ENCODE measurements around the gene BLTP3B. TPM values are rescaled to one million over a fixed set of nuclear protein-coding genes. Genes with fewer than 3 reads are reported as not detected.

The BLTP3B gene
- polyA plus RNA-seq, 1 of the 3 experiments (the other 2 are of a cell fraction): 5.8 TPM

DNA sequence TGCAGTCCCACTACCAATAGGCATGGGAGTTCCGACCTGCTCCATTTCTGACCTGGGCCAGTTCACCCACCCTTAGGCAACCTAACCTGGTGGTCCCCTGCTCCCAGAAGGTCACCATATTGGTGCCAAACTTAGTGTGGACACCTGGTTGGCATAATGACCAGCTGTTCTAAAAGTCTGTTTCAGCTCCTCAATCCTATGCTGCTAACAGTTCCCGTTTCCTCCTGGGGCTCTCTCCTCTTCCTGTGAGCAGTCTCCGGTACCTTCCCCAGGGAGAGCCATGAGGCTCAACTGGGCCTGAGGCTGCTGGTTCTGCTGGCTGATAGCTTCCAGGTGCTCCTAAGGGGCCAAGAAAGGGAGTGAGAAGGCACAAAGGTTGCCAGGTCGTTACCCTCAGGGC lies 15.9 kb upstream of the BLTP3B start (continued):
- TF ChIP-seq, protein P1, sequence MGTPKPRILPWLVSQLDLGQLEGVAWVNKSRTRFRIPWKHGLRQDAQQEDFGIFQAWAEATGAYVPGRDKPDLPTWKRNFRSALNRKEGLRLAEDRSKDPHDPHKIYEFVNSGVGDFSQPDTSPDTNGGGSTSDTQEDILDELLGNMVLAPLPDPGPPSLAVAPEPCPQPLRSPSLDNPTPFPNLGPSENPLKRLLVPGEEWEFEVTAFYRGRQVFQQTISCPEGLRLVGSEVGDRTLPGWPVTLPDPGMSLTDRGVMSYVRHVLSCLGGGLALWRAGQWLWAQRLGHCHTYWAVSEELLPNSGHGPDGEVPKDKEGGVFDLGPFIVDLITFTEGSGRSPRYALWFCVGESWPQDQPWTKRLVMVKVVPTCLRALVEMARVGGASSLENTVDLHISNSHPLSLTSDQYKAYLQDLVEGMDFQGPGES (IDR thresholded peaks at IDR 0.05; ENCODE audit: low read depth, low read length): no peak
- TF ChIP-seq, protein P2, sequence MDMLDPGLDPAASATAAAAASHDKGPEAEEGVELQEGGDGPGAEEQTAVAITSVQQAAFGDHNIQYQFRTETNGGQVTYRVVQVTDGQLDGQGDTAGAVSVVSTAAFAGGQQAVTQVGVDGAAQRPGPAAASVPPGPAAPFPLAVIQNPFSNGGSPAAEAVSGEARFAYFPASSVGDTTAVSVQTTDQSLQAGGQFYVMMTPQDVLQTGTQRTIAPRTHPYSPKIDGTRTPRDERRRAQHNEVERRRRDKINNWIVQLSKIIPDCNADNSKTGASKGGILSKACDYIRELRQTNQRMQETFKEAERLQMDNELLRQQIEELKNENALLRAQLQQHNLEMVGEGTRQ (IDR thresholded peaks at IDR 0.05; ENCODE audit: borderline replicate concordance, low read depth, low read length): no peak
- TF ChIP-seq TEAD4 (IDR thresholded peaks at IDR 0.05; ENCODE audit: borderline replicate concordance, insufficient read depth): no peak
- no peak for TF ChIP-seq EZH2phosphoT487 (IDR thresholded peaks at IDR 0.05; ENCODE audit: borderline replicate concordance, low read depth)
- no peak for TF ChIP-seq YY1 (IDR thresholded peaks at IDR 0.05; ENCODE audit: low read depth)
- no peak for TF ChIP-seq RCOR1 (IDR thresholded peaks at IDR 0.05; ENCODE audit: low read length)
- no peak for TF ChIP-seq RXRA (IDR thresholded peaks at IDR 0.05; ENCODE audit: borderline replicate concordance, low read depth)
- no peak for TF ChIP-seq TAF1 (IDR thresholded peaks at IDR 0.05; ENCODE audit: borderline replicate concordance, low read depth, low read length)

- Histone ChIP-seq H3K79me2 (ENCODE audit: insufficient read depth) (no peaks in the 10 kb centered on the region), H3K27me3 (ENCODE audit: insufficient read depth) (no peaks in the 10 kb centered on the region), H2AFZ (ENCODE audit: low read depth) (no peak overlapping the region), H3K4me3 (ENCODE audit: low read depth in 2 of 2, low read length in 1 of 2) (no peak overlapping the region), H3K4me2 (no peak overlapping the region), H3K9me3 (no peaks in the 10 kb centered on the region), H3K4me1 (ENCODE audit: control insufficient read depth in 1 of 2, insufficient read depth in 2 of 2, low read depth in 1 of 2, low read length in 1 of 2) (peaks cover 0 to 5% of the 10 kb centered on the region in 2 experiments; a peak in 1 of 4 replicates), H3K9ac (no peak overlapping the region), H4K20me1 (ENCODE audit: insufficient read depth) (no peaks in the 10 kb centered on the region), H3K9me2 (no peaks in the 10 kb centered on the region), H3K27ac (ENCODE audit: low read depth in 2 of 2, low read length in 1 of 2) (no peak overlapping the region), H3K36me3 (replicated peaks in 1 of 2; ENCODE audit: control insufficient read depth in 1 of 2, insufficient read depth in 2 of 2, low read length in 1 of 2) (no peaks in the 10 kb centered on the region), H3F3A (replicated peaks; ENCODE audit: insufficient read depth) (no peaks in the 10 kb centered on the region)
- DNase-seq: no peak
- TF ChIP-seq RXRA (IDR thresholded peaks at IDR 0.05; ENCODE audit: borderline replicate concordance, low read depth): no peak
- no peak for TF ChIP-seq NFIC (IDR thresholded peaks at IDR 0.05; ENCODE audit: borderline replicate concordance)
- TF ChIP-seq, protein P3, sequence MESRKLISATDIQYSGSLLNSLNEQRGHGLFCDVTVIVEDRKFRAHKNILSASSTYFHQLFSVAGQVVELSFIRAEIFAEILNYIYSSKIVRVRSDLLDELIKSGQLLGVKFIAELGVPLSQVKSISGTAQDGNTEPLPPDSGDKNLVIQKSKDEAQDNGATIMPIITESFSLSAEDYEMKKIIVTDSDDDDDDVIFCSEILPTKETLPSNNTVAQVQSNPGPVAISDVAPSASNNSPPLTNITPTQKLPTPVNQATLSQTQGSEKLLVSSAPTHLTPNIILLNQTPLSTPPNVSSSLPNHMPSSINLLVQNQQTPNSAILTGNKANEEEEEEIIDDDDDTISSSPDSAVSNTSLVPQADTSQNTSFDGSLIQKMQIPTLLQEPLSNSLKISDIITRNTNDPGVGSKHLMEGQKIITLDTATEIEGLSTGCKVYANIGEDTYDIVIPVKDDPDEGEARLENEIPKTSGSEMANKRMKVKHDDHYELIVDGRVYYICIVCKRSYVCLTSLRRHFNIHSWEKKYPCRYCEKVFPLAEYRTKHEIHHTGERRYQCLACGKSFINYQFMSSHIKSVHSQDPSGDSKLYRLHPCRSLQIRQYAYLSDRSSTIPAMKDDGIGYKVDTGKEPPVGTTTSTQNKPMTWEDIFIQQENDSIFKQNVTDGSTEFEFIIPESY (IDR thresholded peaks at IDR 0.05; ENCODE audit: borderline replicate concordance, low read depth): no peak
- no peak for TF ChIP-seq REST (IDR thresholded peaks at IDR 0.05; ENCODE audit: low read depth, low read length)
- no peak for TF ChIP-seq MEF2A (IDR thresholded peaks at IDR 0.05; ENCODE audit: borderline replicate concordance, low read depth)
- TF ChIP-seq RCOR1 (IDR thresholded peaks at IDR 0.05; ENCODE audit: low read length): no peak
- no peak for TF ChIP-seq SIN3A (IDR thresholded peaks at IDR 0.05; ENCODE audit: borderline replicate concordance, low read depth, low read length)
- no peak for TF ChIP-seq NRF1 (IDR thresholded peaks at IDR 0.05; ENCODE audit: low read depth, low read length)
- TF ChIP-seq TCF12 (IDR thresholded peaks at IDR 0.05): no peak
- TF ChIP-seq CHD2 (IDR thresholded peaks at IDR 0.05; ENCODE audit: low read length, partially characterized antibody): no peak
- WGBS (ENCODE audit: low lambda C conversion rate): 85% methylated on average over 7 of the region's 8 CpGs
- POLR2A ChIA-PET: no interaction called here
- CTCF ChIA-PET: interaction anchor here (0.6 to 1.0 kb wide), 4 partner anchors 10 to 479 kb away, joined by 3 to 4 read pairs (median 3); partner anchors contain the start of gene ACTR6
Observed at GRCh38 chr12:100157427-100157821, 14.8 kb upstream of the BLTP3B start.

Data from SK-N-SH (cell line).